ENCODE results near the gene ACAD11.

Gene ACAD11

DNA sequence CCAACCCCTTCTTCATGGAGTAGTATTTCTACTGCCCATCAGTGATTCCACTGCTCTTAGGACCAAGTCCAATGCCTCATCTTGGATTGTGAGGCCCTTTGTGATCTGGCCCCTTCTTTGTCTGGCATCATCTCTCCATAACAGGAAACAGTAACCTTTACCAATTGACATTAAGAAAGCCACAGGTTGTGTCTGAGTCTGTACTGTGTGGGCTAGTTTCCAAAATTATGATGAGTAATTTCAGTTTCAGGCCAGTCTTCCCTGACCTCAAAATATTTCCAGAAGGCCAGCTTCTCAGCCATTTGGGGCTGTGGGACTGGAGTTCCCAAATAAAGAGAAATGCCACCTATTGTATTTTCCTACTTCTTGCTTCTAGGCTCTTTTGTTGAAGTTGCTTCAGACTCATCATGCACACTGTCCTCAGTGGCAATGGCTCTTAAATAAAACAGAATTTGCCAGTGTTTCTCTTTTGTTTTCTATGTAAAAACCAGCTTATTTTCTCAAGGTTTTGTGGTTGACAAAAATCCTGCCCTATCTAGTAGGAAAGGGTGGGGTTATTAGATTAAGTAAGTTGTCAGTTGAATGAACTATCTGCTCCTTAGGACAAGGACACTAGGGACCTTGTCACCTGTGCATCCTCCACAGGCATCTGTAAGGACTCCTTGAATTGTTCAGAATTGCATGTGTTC is 109.6 kb downstream of the ACAD11 start:
- FAIRE-seq, result no peak

GRCh38 chr3:132549169-132549568 is 110.4 kb downstream of the ACAD11 start:
- FAIRE-seq, result no peak

- FAIRE-seq, result no peak
Observed at GRCh38 chr3:132545471-132545870, 114.1 kb downstream of the ACAD11 start.

DNA sequence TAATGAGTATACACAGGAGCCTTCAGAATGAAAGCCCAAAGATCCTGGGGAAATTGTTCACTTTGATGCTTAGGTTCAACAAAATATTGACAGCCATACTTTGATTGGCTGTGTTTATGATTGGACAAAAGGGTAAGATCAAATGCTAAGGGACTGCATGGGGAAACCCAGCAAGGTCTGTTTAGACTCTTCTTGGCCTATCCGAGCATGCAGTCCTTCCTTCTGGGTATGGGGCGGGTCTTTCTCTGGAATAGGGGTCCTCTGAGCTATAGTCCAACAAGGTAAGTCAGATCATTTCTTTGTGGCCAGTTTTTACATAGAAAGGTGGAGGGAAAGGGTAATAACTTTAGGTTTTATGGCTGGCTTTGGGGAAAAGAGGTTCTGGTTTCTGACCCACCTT is 115.5 kb downstream of the ACAD11 start:
- FAIRE-seq, result no peak

- no peak for FAIRE-seq
Observed at GRCh38 chr3:132543011-132543739, 116.4 kb downstream of the ACAD11 start.

GRCh38 chr3:132542577-132542976 is 117.0 kb downstream of the ACAD11 start:
- no peak for FAIRE-seq

DNA sequence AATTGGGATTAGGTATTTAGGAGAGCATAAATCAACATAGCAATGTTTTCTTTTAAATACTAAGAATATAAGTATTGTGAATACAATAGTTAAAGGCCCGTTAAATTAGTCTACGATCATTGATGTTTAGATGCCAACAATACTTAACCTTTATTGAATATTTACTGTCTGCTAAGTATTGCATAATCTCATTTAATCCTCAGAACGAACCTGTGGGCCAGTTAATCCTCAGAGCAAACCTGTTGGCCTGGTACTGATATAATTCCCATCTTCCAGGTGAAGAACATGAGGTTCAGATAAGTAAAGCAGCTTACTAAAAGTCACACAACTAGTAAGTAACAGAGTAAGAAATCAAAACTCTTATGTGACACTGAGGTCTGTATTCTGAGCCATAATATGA is 119.9 kb downstream of the ACAD11 start:
- FAIRE-seq, result no peak

GRCh38 chr3:132538072-132538471 is 121.5 kb downstream of the ACAD11 start:
- no peak for FAIRE-seq

DNA sequence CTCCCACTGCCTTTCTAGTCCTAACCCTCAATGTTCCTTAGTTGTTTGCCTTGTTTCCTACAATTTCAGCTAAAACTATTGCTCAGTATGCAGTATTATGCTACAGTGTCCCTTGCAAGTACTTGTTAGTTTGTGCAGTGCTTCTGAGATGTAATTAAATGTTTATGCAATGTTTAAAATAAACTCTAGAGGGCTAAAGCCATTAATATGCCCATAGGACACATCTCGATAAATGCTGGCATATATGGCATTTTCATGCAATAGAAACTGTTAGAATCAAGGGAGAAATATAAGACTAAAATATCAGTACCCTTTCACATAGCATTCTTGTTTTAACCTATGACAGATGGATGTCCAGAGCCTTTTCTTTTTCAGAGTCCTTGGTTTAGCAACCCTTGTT is 122.3 kb downstream of the ACAD11 start:
- no peak for FAIRE-seq

DNA sequence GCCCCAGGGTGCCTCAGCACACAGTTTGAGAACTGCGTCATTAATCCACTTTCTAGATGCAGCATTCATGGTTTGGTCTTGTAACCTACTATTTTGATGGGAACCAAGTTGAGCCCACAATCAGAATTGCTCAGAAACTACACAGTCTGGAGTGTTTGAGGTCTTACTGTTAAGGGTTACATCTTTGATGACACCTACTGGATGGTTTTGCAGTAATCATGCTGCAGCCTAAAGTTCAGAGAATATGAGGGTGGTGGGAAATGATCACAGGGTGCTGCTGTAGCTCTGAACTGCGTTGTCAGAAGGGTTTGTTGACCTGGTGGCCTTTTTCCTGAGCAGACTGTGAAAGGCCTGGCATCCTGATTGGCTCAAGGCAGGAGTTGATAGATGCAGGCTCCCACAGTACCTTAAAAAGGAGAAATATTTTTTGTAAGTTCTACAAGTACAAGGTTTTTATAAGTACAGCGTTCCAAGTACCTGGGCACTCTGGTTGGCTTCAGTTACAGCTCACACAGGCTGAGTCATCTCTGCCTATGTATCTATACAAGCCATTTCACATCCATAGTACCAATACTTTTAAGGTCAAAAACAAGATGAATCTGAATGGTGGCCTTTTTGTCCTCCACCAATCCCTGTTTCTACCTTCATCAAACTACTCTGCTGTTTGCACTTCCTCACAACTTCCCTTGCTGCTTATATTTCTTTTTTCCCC is 123.0 kb downstream of the ACAD11 start:
- FAIRE-seq, result no peak

- FAIRE-seq, result peak; percentile 88
Observed at GRCh38 chr3:132535575-132536441, 123.8 kb downstream of the ACAD11 start.

- FAIRE-seq, result no peak
Observed at GRCh38 chr3:132530624-132531023, 129.0 kb downstream of the ACAD11 start.

- no peak for FAIRE-seq
Observed at GRCh38 chr3:132522353-132522752, 137.3 kb downstream of the ACAD11 start.

DNA sequence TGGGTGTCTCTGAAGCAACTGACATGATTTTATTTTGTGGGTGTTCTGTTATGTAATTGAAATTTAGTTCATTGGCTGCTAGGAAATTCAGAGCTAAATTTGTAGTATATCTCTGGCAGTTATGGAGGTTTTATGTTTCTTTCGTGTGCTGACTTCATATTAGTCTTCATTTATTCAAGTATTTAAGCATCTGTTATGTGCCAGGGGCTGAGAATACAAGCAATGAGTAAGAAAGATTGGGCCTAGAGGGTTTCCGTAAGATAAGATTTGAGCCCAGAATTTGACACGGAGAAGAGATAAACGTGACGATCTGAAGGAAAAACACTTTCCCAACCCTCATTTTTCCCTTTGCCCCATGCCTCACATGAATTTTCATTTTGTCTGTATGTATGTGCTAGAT is 137.7 kb downstream of the ACAD11 start:
- FAIRE-seq, result no peak

DNA sequence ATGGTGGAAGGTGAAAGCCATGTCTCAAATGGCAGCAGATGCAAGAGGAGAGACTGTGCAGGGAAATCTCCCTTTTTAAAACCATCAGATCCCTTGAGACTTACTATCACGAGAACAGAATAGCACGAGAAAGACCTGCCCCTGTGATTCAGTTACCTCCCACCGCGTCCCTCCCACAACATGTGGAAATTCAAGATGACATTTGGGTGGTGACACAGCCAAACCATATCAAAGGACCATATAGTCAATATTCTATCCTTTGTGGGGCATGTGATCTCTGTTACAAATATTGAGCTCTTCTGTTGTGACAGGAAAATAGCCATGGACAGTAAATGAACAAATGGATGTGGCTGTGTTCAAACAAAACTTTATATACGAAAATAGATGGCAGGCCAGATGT is 139.7 kb downstream of the ACAD11 start:
- no peak for FAIRE-seq

- FAIRE-seq, result no peak
Observed at GRCh38 chr3:132517311-132517710, 142.3 kb downstream of the ACAD11 start.

DNA sequence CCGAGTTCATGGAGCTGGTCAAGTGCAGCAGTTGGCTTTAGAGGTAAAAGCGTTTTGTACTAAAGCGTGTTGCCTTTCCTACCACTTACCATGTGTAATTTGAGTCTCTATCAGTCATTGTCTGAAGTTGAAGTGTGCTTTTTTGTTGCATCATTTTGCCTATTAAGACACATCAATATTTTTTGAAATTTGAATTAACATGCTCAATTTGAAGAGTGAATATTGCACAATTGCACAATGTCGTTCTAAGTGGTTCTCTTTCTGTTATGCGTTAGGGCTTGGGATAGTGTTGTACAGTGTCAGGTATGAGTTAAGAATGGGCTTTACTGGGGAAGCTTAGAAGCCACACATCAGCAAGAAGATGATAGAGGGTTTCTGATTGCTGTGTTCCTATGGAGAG is 146.6 kb downstream of the ACAD11 start:
- no peak for FAIRE-seq

DNA sequence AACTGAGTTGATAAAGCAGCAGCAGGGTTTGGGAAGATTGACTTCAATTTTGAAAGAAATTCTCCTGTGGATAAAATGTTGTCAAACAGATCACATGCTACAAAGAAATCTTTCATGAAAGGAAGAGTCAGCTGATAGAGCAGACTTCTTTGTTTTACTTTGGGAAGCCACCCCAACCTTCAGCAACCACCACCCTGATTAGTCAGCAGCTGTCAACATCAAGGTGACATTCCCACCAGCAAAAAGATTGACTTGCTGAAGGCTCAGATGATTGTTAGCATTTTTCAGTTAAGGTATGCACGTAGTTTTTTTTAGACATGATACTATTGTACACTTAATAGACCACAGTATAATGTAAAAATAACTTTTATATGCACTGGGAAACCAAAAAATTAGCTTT is 150.1 kb downstream of the ACAD11 start:
- FAIRE-seq, result no peak

- FAIRE-seq, result no peak
Observed at GRCh38 chr3:132509096-132509495, 150.5 kb downstream of the ACAD11 start.

Data from A204.1 (cell line).